Endothelial cell of umbilical vein (primary cell): ENCODE data around the gene EEFSEC.

Source experiments
- CTCF ChIP-seq, 2 donors: IDR thresholded peaks; 1 replicate in 1 of 2; 2 replicates in 1 of 2; pipeline ENCODE4 v1.5.1; 2011; ENCODE audit warnings: low read length in 2 of 2, mild to moderate bottlenecking in 2 of 2, moderate library complexity in 2 of 2, control low read depth in 1 of 2, inconsistent platforms in 1 of 2, low read depth in 1 of 2; ENCODE audit not compliant: insufficient read depth in 1 of 2; ENCODE audit errors: extremely low read depth in 1 of 2
- POLR2A ChIP-seq: IDR thresholded peaks from 2 replicates; pipeline ENCODE4 v1.6.1; 2012; ENCODE audit warnings: low read depth, mild to moderate bottlenecking, control low read depth, low read length

GRCh38 chr3:128328546-128329458 is 175.5 kb downstream of the EEFSEC start:
- TF ChIP-seq CTCF (IDR thresholded peaks at IDR 0.05; ENCODE audit: extremely low read depth in 1 of 2, insufficient read depth in 1 of 2, low read depth in 1 of 2, low read length in 2 of 2) (no peak), POLR2A (no peak)
